Activated naive CD8-positive, alpha-beta T cell treated with anti-CD3 and anti-CD28 coated beads for 36 hours (primary cell): ENCODE data around the gene UBE2R2. TPM values are rescaled to one million over a fixed set of nuclear protein-coding genes. Genes with fewer than 3 reads are reported as not detected.

Experiments
- DNase-seq: peaks from one replicate; pipeline ENCODE4 v3.0.0; 2021
- H3K27ac Mint-ChIP-seq: one replicate; pipeline ENCODE4 v1.8.0; 2022; ENCODE audit warnings: mild to moderate bottlenecking, moderate library complexity, mixed read lengths
- H3K27me3 Mint-ChIP-seq: one replicate; pipeline ENCODE4 v1.8.0; 2022; ENCODE audit warnings: mild to moderate bottlenecking, mixed read lengths
- H3K36me3 Mint-ChIP-seq: one replicate; pipeline ENCODE4 v1.8.0; 2021; ENCODE audit warnings: mild to moderate bottlenecking, mixed read lengths
- H3K4me1 Mint-ChIP-seq: one replicate; pipeline ENCODE4 v1.8.0; 2021; ENCODE audit warnings: mixed read lengths
- H3K4me3 Mint-ChIP-seq: one replicate; pipeline ENCODE4 v1.8.0; 2022; ENCODE audit warnings: mild to moderate bottlenecking, moderate library complexity, mixed read lengths
- H3K9me3 Mint-ChIP-seq: one replicate; pipeline ENCODE4 v1.8.0; 2022; ENCODE audit warnings: mixed read lengths
- total RNA-seq, 2 experiments: library from RNA; stranded (reverse); gene quantifications; one replicate each; pipeline ENCODE4 v1.2.3, GENCODE V29; 2021

The UBE2R2 gene
- total RNA-seq, 2 experiments from 2014 or later = 34.5 to 36.2 TPM

- peaks cover 15% of the 10 kb centered on the region for H3K36me3 Mint-ChIP-seq
- H3K27me3 Mint-ChIP-seq = no peaks in the 10 kb centered on the region
- no peaks in the 10 kb centered on the region for H3K9me3 Mint-ChIP-seq
- DNase-seq = no peak
- H3K4me3 Mint-ChIP-seq = no peak overlapping the region
- H3K4me1 Mint-ChIP-seq = peaks cover 40% of the 10 kb centered on the region
- H3K27ac Mint-ChIP-seq = no peak overlapping the region
Measured at GRCh38 chr9:33878691-33879366, 61.9 kb downstream of the UBE2R2 start.

GRCh38 chr9:33880211-33881089 lies 63.5 kb downstream of the UBE2R2 start:
- H3K27me3 Mint-ChIP-seq = no peaks in the 10 kb centered on the region
- peaks cover 46% of the 10 kb centered on the region for H3K4me1 Mint-ChIP-seq
- H3K4me3 Mint-ChIP-seq = no peak overlapping the region
- peak overlapping the region; percentile 90 for H3K27ac Mint-ChIP-seq
- DNase-seq = peak; percentile 8
- H3K9me3 Mint-ChIP-seq = no peaks in the 10 kb centered on the region
- H3K36me3 Mint-ChIP-seq = peaks cover 15% of the 10 kb centered on the region

GRCh38 chr9:33881635-33882034 lies 64.7 kb downstream of the UBE2R2 start:
- peaks cover 15% of the 10 kb centered on the region for H3K36me3 Mint-ChIP-seq
- no peak for DNase-seq
- no peaks in the 10 kb centered on the region for H3K9me3 Mint-ChIP-seq
- H3K27me3 Mint-ChIP-seq = no peaks in the 10 kb centered on the region
- H3K4me3 Mint-ChIP-seq = peak overlapping the region; percentile 42
- H3K4me1 Mint-ChIP-seq = peaks cover 45% of the 10 kb centered on the region
- H3K27ac Mint-ChIP-seq = peak overlapping the region; percentile 90

GRCh38 chr9:33884856-33885701 lies 68.1 kb downstream of the UBE2R2 start:
- Mint-ChIP-seq H3K27me3 (no peaks in the 10 kb centered on the region), H3K4me3 (no peak overlapping the region), H3K36me3 (peaks cover 22% of the 10 kb centered on the region), H3K27ac (no peak overlapping the region), H3K4me1 (peaks cover 31% of the 10 kb centered on the region), H3K9me3 (no peaks in the 10 kb centered on the region)
- no peak for DNase-seq

GRCh38 chr9:33885948-33886347 lies 69.0 kb downstream of the UBE2R2 start:
- no peak overlapping the region for H3K4me3 Mint-ChIP-seq
- no peaks in the 10 kb centered on the region for H3K9me3 Mint-ChIP-seq
- peaks cover 18% of the 10 kb centered on the region for H3K36me3 Mint-ChIP-seq
- peaks cover 23% of the 10 kb centered on the region for H3K4me1 Mint-ChIP-seq
- DNase-seq = no peak
- no peaks in the 10 kb centered on the region for H3K27me3 Mint-ChIP-seq
- no peak overlapping the region for H3K27ac Mint-ChIP-seq

GRCh38 chr9:33893861-33894260 lies 76.9 kb downstream of the UBE2R2 start:
- Mint-ChIP-seq H3K9me3 (no peaks in the 10 kb centered on the region), H3K36me3 (peaks cover 23% of the 10 kb centered on the region), H3K4me1 (peaks cover 7% of the 10 kb centered on the region), H3K4me3 (no peak overlapping the region), H3K27me3 (no peaks in the 10 kb centered on the region), H3K27ac (no peak overlapping the region)
- no peak for DNase-seq

- peaks cover 7% of the 10 kb centered on the region for H3K4me1 Mint-ChIP-seq
- no peak for DNase-seq
- no peaks in the 10 kb centered on the region for H3K27me3 Mint-ChIP-seq
- H3K36me3 Mint-ChIP-seq = peaks cover 23% of the 10 kb centered on the region
- H3K9me3 Mint-ChIP-seq = no peaks in the 10 kb centered on the region
- H3K27ac Mint-ChIP-seq = no peak overlapping the region
- no peak overlapping the region for H3K4me3 Mint-ChIP-seq
Measured at GRCh38 chr9:33894316-33894715, 77.4 kb downstream of the UBE2R2 start.

GRCh38 chr9:33903157-33903780 lies 86.3 kb downstream of the UBE2R2 start:
- Mint-ChIP-seq H3K4me1 (peaks cover 13% of the 10 kb centered on the region), H3K4me3 (no peak overlapping the region), H3K27me3 (no peaks in the 10 kb centered on the region), H3K9me3 (no peaks in the 10 kb centered on the region), H3K36me3 (peaks cover 17% of the 10 kb centered on the region), H3K27ac (no peak overlapping the region)
- no peak for DNase-seq

- Mint-ChIP-seq H3K27me3 (no peaks in the 10 kb centered on the region), H3K27ac (no peak overlapping the region), H3K36me3 (peaks cover 18% of the 10 kb centered on the region), H3K4me1 (peaks cover 13% of the 10 kb centered on the region), H3K9me3 (no peaks in the 10 kb centered on the region), H3K4me3 (no peak overlapping the region)
- no peak for DNase-seq
Measured at GRCh38 chr9:33905137-33905536, 88.2 kb downstream of the UBE2R2 start.

- Mint-ChIP-seq H3K9me3 (no peaks in the 10 kb centered on the region), H3K27me3 (no peaks in the 10 kb centered on the region), H3K4me1 (peaks cover 13% of the 10 kb centered on the region), H3K4me3 (no peak overlapping the region), H3K27ac (no peak overlapping the region), H3K36me3 (peaks cover 14% of the 10 kb centered on the region)
- no peak for DNase-seq
Measured at GRCh38 chr9:33906769-33907168, 89.8 kb downstream of the UBE2R2 start.

GRCh38 chr9:33907347-33907746 lies 90.4 kb downstream of the UBE2R2 start:
- Mint-ChIP-seq H3K4me3 (no peak overlapping the region), H3K27me3 (no peaks in the 10 kb centered on the region), H3K9me3 (no peaks in the 10 kb centered on the region), H3K4me1 (peaks cover 13% of the 10 kb centered on the region), H3K36me3 (peaks cover 14% of the 10 kb centered on the region), H3K27ac (no peak overlapping the region)
- DNase-seq = no peak

GRCh38 chr9:33908114-33908513 lies 91.2 kb downstream of the UBE2R2 start:
- Mint-ChIP-seq H3K4me1 (peaks cover 13% of the 10 kb centered on the region), H3K27ac (no peak overlapping the region)

GRCh38 chr9:33908749-33909148 lies 91.8 kb downstream of the UBE2R2 start:
- peaks cover 13% of the 10 kb centered on the region for H3K4me1 Mint-ChIP-seq
- no peak for DNase-seq
- H3K9me3 Mint-ChIP-seq = no peaks in the 10 kb centered on the region
- no peak overlapping the region for H3K4me3 Mint-ChIP-seq
- H3K27me3 Mint-ChIP-seq = no peaks in the 10 kb centered on the region
- no peak overlapping the region for H3K27ac Mint-ChIP-seq
- peaks cover 14% of the 10 kb centered on the region for H3K36me3 Mint-ChIP-seq

More at GRCh38 chr9:33908114-33908513, 91.2 kb downstream of the UBE2R2 start:
- Mint-ChIP-seq H3K4me3 (no peak overlapping the region), H3K27me3 (no peaks in the 10 kb centered on the region), H3K36me3 (peaks cover 14% of the 10 kb centered on the region), H3K9me3 (no peaks in the 10 kb centered on the region)
- DNase-seq = no peak

- Mint-ChIP-seq H3K27ac (no peak overlapping the region), H3K9me3 (no peaks in the 10 kb centered on the region), H3K4me3 (no peak overlapping the region), H3K4me1 (no peaks in the 10 kb centered on the region), H3K27me3 (no peaks in the 10 kb centered on the region), H3K36me3 (peaks cover 8% of the 10 kb centered on the region)
- DNase-seq = no peak
Measured at GRCh38 chr9:33913541-33913940, 96.6 kb downstream of the UBE2R2 start.
